ENCODE results near the gene ZDHHC3.

DNA sequence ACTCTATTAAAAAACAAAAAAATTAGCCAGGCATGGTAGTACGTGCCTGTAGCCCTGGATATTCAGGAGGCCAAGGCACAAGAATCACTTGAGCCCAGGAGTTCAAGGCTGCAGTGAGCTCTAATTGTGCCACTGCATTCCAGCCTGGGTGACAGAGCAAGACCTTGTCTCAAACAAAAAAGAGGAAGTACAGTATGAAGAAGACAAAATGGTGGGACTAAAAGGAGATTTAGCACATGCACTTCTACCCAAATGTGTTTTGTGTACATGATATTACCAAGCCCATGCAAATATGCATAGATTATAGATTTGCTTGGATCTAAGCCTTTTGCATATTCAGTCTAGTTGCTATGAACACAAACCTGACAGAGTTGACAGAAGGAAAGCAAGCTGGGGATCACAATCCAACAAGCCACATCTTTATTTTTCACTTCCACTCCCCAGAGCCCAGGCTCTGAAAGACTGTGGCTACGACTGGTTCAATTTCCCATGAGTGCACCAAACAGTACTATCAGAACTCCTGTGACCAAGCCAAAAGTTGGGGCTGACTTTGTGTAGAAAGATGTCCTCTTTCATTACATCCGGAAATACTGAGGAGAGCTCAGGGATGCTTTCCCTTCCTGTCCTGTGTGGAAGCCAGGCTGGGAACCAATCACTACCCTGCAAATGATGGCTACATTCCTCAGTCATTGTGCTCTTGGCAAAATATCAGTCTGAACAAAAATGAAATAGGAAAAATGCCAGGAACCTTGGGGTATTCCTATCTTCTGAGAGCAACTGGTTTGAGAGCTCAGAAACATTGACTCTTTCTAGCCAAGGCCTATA is 52.1 kb downstream of the ZDHHC3 start:
- TF ChIP-seq, protein P1, sequence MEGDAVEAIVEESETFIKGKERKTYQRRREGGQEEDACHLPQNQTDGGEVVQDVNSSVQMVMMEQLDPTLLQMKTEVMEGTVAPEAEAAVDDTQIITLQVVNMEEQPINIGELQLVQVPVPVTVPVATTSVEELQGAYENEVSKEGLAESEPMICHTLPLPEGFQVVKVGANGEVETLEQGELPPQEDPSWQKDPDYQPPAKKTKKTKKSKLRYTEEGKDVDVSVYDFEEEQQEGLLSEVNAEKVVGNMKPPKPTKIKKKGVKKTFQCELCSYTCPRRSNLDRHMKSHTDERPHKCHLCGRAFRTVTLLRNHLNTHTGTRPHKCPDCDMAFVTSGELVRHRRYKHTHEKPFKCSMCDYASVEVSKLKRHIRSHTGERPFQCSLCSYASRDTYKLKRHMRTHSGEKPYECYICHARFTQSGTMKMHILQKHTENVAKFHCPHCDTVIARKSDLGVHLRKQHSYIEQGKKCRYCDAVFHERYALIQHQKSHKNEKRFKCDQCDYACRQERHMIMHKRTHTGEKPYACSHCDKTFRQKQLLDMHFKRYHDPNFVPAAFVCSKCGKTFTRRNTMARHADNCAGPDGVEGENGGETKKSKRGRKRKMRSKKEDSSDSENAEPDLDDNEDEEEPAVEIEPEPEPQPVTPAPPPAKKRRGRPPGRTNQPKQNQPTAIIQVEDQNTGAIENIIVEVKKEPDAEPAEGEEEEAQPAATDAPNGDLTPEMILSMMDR (IDR thresholded peaks at IDR 0.05; ENCODE audit: low read depth, low read length): no peak
- TF ChIP-seq EZH2phosphoT487 (IDR thresholded peaks at IDR 0.05; ENCODE audit: low read depth): no peak

All from OCI-LY3 (cell line).